Parathyroid adenoma (tissue), 2 donors: ENCODE results near the gene KRTAP22-1.

Experiments used
- H2AFZ ChIP-seq: fragments of 300-600 bp; sonication (generic); one replicate; pipeline ENCODE4 v1.7.0; 2017; ENCODE audit warnings: antibody characterized with exemption, mild to moderate bottlenecking
- H3K27ac ChIP-seq: fragments of 300-600 bp; sonication (generic); one replicate; pipeline ENCODE4 v1.7.0; 2017
- H3K27me3 ChIP-seq: fragments of 300-600 bp; sonication (generic); one replicate; pipeline ENCODE4 v1.7.0; 2017; ENCODE audit warnings: low read length; ENCODE audit not compliant: control insufficient read depth, insufficient read depth
- H3K36me3 ChIP-seq: fragments of 300-600 bp; sonication (generic); one replicate; pipeline ENCODE4 v1.7.0; 2017; ENCODE audit warnings: low read length; ENCODE audit not compliant: control insufficient read depth, insufficient read depth
- H3K4me1 ChIP-seq: fragments of 300-600 bp; sonication (generic); one replicate; pipeline ENCODE4 v1.7.0; 2017; ENCODE audit warnings: control low read depth
- H3K4me2 ChIP-seq: fragments of 300-600 bp; sonication (generic); one replicate; pipeline ENCODE4 v1.7.0; 2017; ENCODE audit warnings: low read length
- H3K4me3 ChIP-seq: fragments of 300-600 bp; sonication (generic); one replicate; pipeline ENCODE4 v1.7.0; 2017; ENCODE audit warnings: low read depth, low read length
- H3K79me2 ChIP-seq: fragments of 300-600 bp; sonication (generic); one replicate; pipeline ENCODE4 v1.7.0; 2017; ENCODE audit warnings: control low read depth
- H3K9ac ChIP-seq: fragments of 300-600 bp; sonication (generic); one replicate; pipeline ENCODE4 v1.7.0; 2017; ENCODE audit warnings: mild to moderate bottlenecking
- H3K9me3 ChIP-seq: fragments of 300-600 bp; sonication (generic); one replicate; pipeline ENCODE4 v1.7.0; 2017; ENCODE audit warnings: low read length; ENCODE audit not compliant: control insufficient read depth
- CTCF ChIP-seq: fragments of 300-600 bp; sonication (generic); IDR thresholded peaks from one replicate; pipeline ENCODE4 v1.7.0; 2017; ENCODE audit warnings: antibody characterized with exemption, mild to moderate bottlenecking
- donor health status: primary hyperparathyroidism.

KRTAP22-1 gene

DNA sequence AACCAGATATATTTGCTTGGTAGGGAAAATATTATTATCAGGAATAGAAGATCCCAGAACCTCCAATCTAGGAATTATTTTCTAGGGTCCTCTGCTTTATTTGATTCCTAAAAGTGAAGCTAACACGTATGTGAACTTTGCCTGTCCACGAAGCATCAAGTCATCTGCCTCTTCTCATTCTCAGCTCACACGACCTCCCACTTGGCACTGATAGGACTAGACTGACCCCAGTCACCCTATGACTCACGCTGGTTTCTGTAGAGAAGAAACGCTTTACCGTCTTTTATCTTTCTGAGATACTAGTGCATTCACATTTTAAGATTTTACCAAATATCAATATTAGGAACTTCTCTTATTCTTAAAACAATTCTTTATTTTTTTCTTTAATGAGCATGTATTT, 37.8 kb upstream of the KRTAP22-1 start:
- no peak for TF ChIP-seq CTCF
- Histone ChIP-seq H3K9ac (no peak overlapping the region), H3K79me2 (no peaks in the 10 kb centered on the region), H3K27me3 (no peaks in the 10 kb centered on the region), H3K4me1 (no peaks in the 10 kb centered on the region), H3K9me3 (no peaks in the 10 kb centered on the region), H3K36me3 (no peaks in the 10 kb centered on the region), H3K27ac (no peak overlapping the region), H3K4me3 (no peak overlapping the region), H3K4me2 (no peak overlapping the region), H2AFZ (no peak overlapping the region)

GRCh38 chr21:30563630-30564029, 37.3 kb upstream of the KRTAP22-1 start:
- no peak overlapping the region for H3K9ac ChIP-seq
- H3K4me3 ChIP-seq = no peak overlapping the region
- no peak overlapping the region for H3K27ac ChIP-seq
- H3K36me3 ChIP-seq = no peaks in the 10 kb centered on the region
- no peaks in the 10 kb centered on the region for H3K4me1 ChIP-seq
- no peak overlapping the region for H3K4me2 ChIP-seq
- no peak overlapping the region for H2AFZ ChIP-seq
- no peaks in the 10 kb centered on the region for H3K27me3 ChIP-seq
- H3K79me2 ChIP-seq = no peaks in the 10 kb centered on the region
- H3K9me3 ChIP-seq = no peaks in the 10 kb centered on the region
- no peak for TF ChIP-seq CTCF

- TF ChIP-seq CTCF = no peak
- no peaks in the 10 kb centered on the region for H3K4me1 ChIP-seq
These were observed 33.3 kb upstream of the KRTAP22-1 start for GRCh38 chr21:30567617-30568016.

GRCh38 chr21:30577766-30578165, 23.1 kb upstream of the KRTAP22-1 start:
- H3K9me3 ChIP-seq = no peaks in the 10 kb centered on the region
- H2AFZ ChIP-seq = no peak overlapping the region
- H3K27me3 ChIP-seq = no peaks in the 10 kb centered on the region
- H3K36me3 ChIP-seq = no peaks in the 10 kb centered on the region
- H3K4me3 ChIP-seq = no peak overlapping the region
- H3K9ac ChIP-seq = no peak overlapping the region
- no peaks in the 10 kb centered on the region for H3K79me2 ChIP-seq
- no peak overlapping the region for H3K27ac ChIP-seq
- H3K4me1 ChIP-seq = no peaks in the 10 kb centered on the region
- no peak for TF ChIP-seq CTCF
- no peak overlapping the region for H3K4me2 ChIP-seq

More at GRCh38 chr21:30567617-30568016, 33.3 kb upstream of the KRTAP22-1 start:
- no peak overlapping the region for H3K4me2 ChIP-seq
- no peak overlapping the region for H3K9ac ChIP-seq
- no peaks in the 10 kb centered on the region for H3K27me3 ChIP-seq
- H3K9me3 ChIP-seq = no peaks in the 10 kb centered on the region
- no peak overlapping the region for H3K27ac ChIP-seq
- no peak overlapping the region for H2AFZ ChIP-seq
- no peaks in the 10 kb centered on the region for H3K79me2 ChIP-seq
- no peaks in the 10 kb centered on the region for H3K36me3 ChIP-seq
- H3K4me3 ChIP-seq = no peak overlapping the region

- Histone ChIP-seq H3K9ac (no peak overlapping the region), H3K27me3 (no peaks in the 10 kb centered on the region), H3K4me3 (no peak overlapping the region), H3K4me2 (no peak overlapping the region), H2AFZ (no peak overlapping the region), H3K4me1 (no peaks in the 10 kb centered on the region), H3K27ac (no peak overlapping the region), H3K9me3 (peaks cover 4% of the 10 kb centered on the region), H3K36me3 (no peaks in the 10 kb centered on the region), H3K79me2 (no peaks in the 10 kb centered on the region)
- TF ChIP-seq CTCF = no peak
These were observed 21.5 kb upstream of the KRTAP22-1 start for GRCh38 chr21:30579346-30579745.
